K562 (cell line): ENCODE data around the gene TCFL5. TPM values are rescaled to one million over a fixed set of nuclear protein-coding genes. Genes with fewer than 3 reads are reported as not detected.

Experiments used
- ATAC-seq: fragments of 200-7000 bp; cut with Tn5 transposase; 3 replicates; pipeline ENCODE4 v1.9.1; 2020; ENCODE audit warnings: moderate library complexity
- BruUV-seq: library from RNA; stranded (reverse); fragments of 400-500 nt; replicated peaks from 2 replicates; lab custom pipeline; 2021; lab: Mats Ljungman, UMichigan
- CTCF ChIA-PET: fragments of 300-600 bp; formaldehyde crosslinking; extraction: SDS; loops from one replicate; lab custom pipeline; 2021; ENCODE audit warnings: low intra/inter-chr PET ratio; lab: Yijun Ruan, JAX
- POLR2A ChIA-PET: fragments of 300-600, 350-650 bp; sonication (Branson Sonifier 250); formaldehyde crosslinking; extraction: SDS; loops from one replicate; lab custom pipeline; 2021; ENCODE audit warnings: antibody characterized with exemption, inconsistent platforms; lab: Yijun Ruan, JAX
- DNase-seq, 4 experiments: peaks; one replicate each; pipeline versions ENCODE4 v3.0.0 to v3.0.0-alpha.2; 2011 to 2018; ENCODE audit warnings: low spot score in 3 of 4, mixed read lengths in 3 of 4; ENCODE audit errors: extremely low read depth in 1 of 4
- FAIRE-seq: peaks from 2 replicates; lab custom pipeline; 2011; peaks lifted over from hg19 to GRCh38; lab: Jason Lieb, UNC
- H2AFZ ChIP-seq: 2 replicates; pipeline ENCODE4 v1.6.0; 2011; ENCODE audit warnings: low read depth, low read length, control low read depth, inconsistent platforms
- H3K27ac ChIP-seq: fragments of 200-600 bp; 3 replicates; pipeline ENCODE4 v1.8.0; 2011; ENCODE audit warnings: low read depth, mild to moderate bottlenecking, control low read depth, inconsistent platforms, low read length, moderate library complexity, mixed read lengths; ENCODE audit errors: extremely low read depth
- H3K27me3 ChIP-seq, 2 experiments: fragments of 300-600 bp in 1 of 2; 2 replicates in 1 of 2; 3 replicates in 1 of 2; pipeline versions ENCODE4 v1.6.0 to v1.8.0; 2011; ENCODE audit warnings: inconsistent platforms in 2 of 2, low read length in 2 of 2, mild to moderate bottlenecking in 1 of 2, mixed read lengths in 1 of 2, moderate library complexity in 1 of 2; ENCODE audit not compliant: control insufficient read depth in 2 of 2, insufficient read depth in 2 of 2
- H3K36me3 ChIP-seq: fragments of 300-600 bp; 3 replicates; pipeline ENCODE4 v1.8.0; 2011; ENCODE audit warnings: mild to moderate bottlenecking, low read length, inconsistent platforms; ENCODE audit not compliant: control insufficient read depth, insufficient read depth
- H3K4me1 ChIP-seq, 2 experiments: fragments of 200-600 bp in 1 of 2; replicated peaks in 1 of 2; 2 replicates in 1 of 2; 3 replicates in 1 of 2; pipeline versions ENCODE4 v1.5.1 to v1.8.0; 2011; ENCODE audit warnings: inconsistent platforms in 2 of 2, low read length in 2 of 2, mild to moderate bottlenecking in 1 of 2, mixed read lengths in 1 of 2, moderate library complexity in 1 of 2; ENCODE audit not compliant: control insufficient read depth in 2 of 2, insufficient read depth in 2 of 2
- H3K4me2 ChIP-seq: 2 replicates; pipeline ENCODE4 v1.6.1; 2011; ENCODE audit warnings: low read length, control low read depth, inconsistent platforms, mixed read lengths; ENCODE audit not compliant: insufficient read depth
- H3K4me3 ChIP-seq: fragments of 200-600 bp; sonication (generic), shearing (Covaris generic); 2 replicates; pipeline ENCODE4 v1.5.1; 2016; ENCODE audit warnings: control low read depth, inconsistent platforms
- H3K79me2 ChIP-seq: fragments of 200-600 bp; 3 replicates; pipeline ENCODE4 v1.8.0; 2011; ENCODE audit warnings: low read length, inconsistent platforms; ENCODE audit not compliant: control insufficient read depth, insufficient read depth
- H3K9ac ChIP-seq, 2 experiments: 2 replicates each; pipeline versions ENCODE4 v1.6.0 to v1.6.1; 2011; ENCODE audit warnings: low read depth in 2 of 2, low read length in 2 of 2, control low read depth in 1 of 2, inconsistent platforms in 1 of 2, mild to moderate bottlenecking in 1 of 2, mixed read lengths in 1 of 2; ENCODE audit not compliant: insufficient read depth in 1 of 2
- H3K9me1 ChIP-seq: one replicate; pipeline ENCODE4 v1.6.0; 2011; ENCODE audit warnings: inconsistent platforms, mild to moderate bottlenecking, low read length, moderate library complexity; ENCODE audit not compliant: control insufficient read depth, insufficient read depth
- H3K9me3 ChIP-seq: replicated peaks from 2 replicates; pipeline ENCODE4 v1.5.1; 2011; ENCODE audit warnings: low read depth, low read length, inconsistent platforms; ENCODE audit not compliant: control insufficient read depth, insufficient read depth
- H4K20me1 ChIP-seq: replicated peaks from 2 replicates; pipeline ENCODE4 v1.6.1; 2011; ENCODE audit warnings: low read length, inconsistent platforms, mixed read lengths; ENCODE audit not compliant: control insufficient read depth, insufficient read depth
- ASH1L ChIP-seq: fragments of 450-650 bp; IDR thresholded peaks from 2 replicates; pipeline ENCODE4 v1.6.1; 2018; ENCODE audit warnings: borderline replicate concordance, mild to moderate bottlenecking, low read depth; ENCODE audit not compliant: partially characterized antibody
- BRF2 ChIP-seq: IDR thresholded peaks from 3 replicates; pipeline ENCODE4 v1.6.1; 2011; ENCODE audit warnings: borderline replicate concordance, mild to moderate bottlenecking; ENCODE audit not compliant: insufficient read length, insufficient read depth
- CAMTA2 ChIP-seq: fragments of 250-450 bp; sonication (Bioruptor Pico); conservative IDR thresholded peaks from 2 replicates; pipeline ENCODE4 v1.5.1; 2022
- HNRNPL ChIP-seq: fragments of 200-400 bp; formaldehyde crosslinking; IDR thresholded peaks from 2 replicates; pipeline ENCODE4 v1.6.1; 2017; ENCODE audit warnings: low read depth, mild to moderate bottlenecking, low read length
- L3MBTL2 ChIP-seq: fragments of 450-650 bp; IDR thresholded peaks from 2 replicates; pipeline ENCODE4 v1.6.1; 2016; ENCODE audit warnings: mild to moderate bottlenecking, moderate library complexity
- MAFF ChIP-seq: IDR thresholded peaks from 2 replicates; pipeline ENCODE4 v1.6.1; 2012; ENCODE audit warnings: low read length, improper control_type of control experiment
- NCOR1 ChIP-seq: fragments of 450-650 bp; IDR thresholded peaks from 2 replicates; pipeline ENCODE4 v1.6.1; 2016; ENCODE audit warnings: mild to moderate bottlenecking, moderate library complexity
- SMAD4 ChIP-seq: fragments of 250-450 bp; sonication (Bioruptor Pico); conservative IDR thresholded peaks from 2 replicates; pipeline ENCODE4 v1.8.0; 2021; ENCODE audit warnings: inconsistent platforms, mild to moderate bottlenecking, moderate library complexity
- SRF ChIP-seq, 2 experiments: fragments of 250-450, 450-650 bp in 1 of 2; sonication (Bioruptor Pico) in 1 of 2; sonication (generic) in 1 of 2; formaldehyde crosslinking; IDR thresholded peaks; 2 replicates each; pipeline versions ENCODE4 v1.5.0 to v1.5.1; 2020 to 2022; ENCODE audit warnings: mild to moderate bottlenecking in 1 of 2, missing genetic modification reagents in 1 of 2
- TCFL5 ChIP-seq: fragments of 250-450 bp; sonication (Bioruptor Pico); conservative IDR thresholded peaks from 2 replicates; pipeline ENCODE4 v1.6.1; 2021; ENCODE audit warnings: mild to moderate bottlenecking, moderate library complexity, matching md5 sums
- U2AF1 ChIP-seq: fragments of 200-400 bp; formaldehyde crosslinking; optimal IDR thresholded peaks from 2 replicates; pipeline ENCODE3; 2017; ENCODE audit warnings: mild to moderate bottlenecking, low read depth, low read length, moderate library complexity
- ZEB2 ChIP-seq: fragments of 450-650 bp; IDR thresholded peaks from 2 replicates; pipeline ENCODE4 v1.6.1; 2016
- ZFX ChIP-seq: sonication (generic); formaldehyde crosslinking; IDR thresholded peaks from 2 replicates; pipeline ENCODE4 v1.8.0; 2022; ENCODE audit warnings: mild to moderate bottlenecking, missing genetic modification reagents, moderate library complexity
- ZNF134 ChIP-seq: fragments of 250-450 bp; sonication (Bioruptor Pico); conservative IDR thresholded peaks from 2 replicates; pipeline ENCODE4 v1.4.0; 2020
- ZNF41 ChIP-seq: fragments of 250-450 bp; sonication (Bioruptor Pico); conservative IDR thresholded peaks from 2 replicates; pipeline ENCODE4 v1.4.0; 2020; ENCODE audit warnings: mild to moderate bottlenecking
- ZSCAN29 ChIP-seq: fragments of 450-650 bp; IDR thresholded peaks from 2 replicates; pipeline ENCODE4 v1.6.1; 2017
- WGBS: fragments of 100-300 bp; shearing (Covaris generic); methylation state at CpG from one replicate; pipeline ENCODE4 v1.1.6; 2016; ENCODE audit warnings: low coverage, mixed read lengths; ENCODE audit not compliant: insufficient coverage; ENCODE audit errors: missing lambda C conversion rate; 5-methylcytosine and 5-hydroxymethylcytosine counted together
- in situ Hi-C: fragments of 300-500 bp; cut with MboI; formaldehyde crosslinking; loops from 4 replicates; pipeline ENCODE4 v1.15.0; 2018; ENCODE audit warnings: inconsistent platforms, mixed read lengths
- intact Hi-C: fragments of 100-400 bp; cut with micrococcal nuclease; formaldehyde crosslinking; loops from 2 replicates; pipeline ENCODE4 v1.14.2; 2022
- polyA plus RNA-seq, 8 experiments: library from polyadenylated mRNA; depleted of rRNA in 4 of 8; stranded (reverse) in 5 of 8; unstranded in 3 of 8; fragments of >200 nt; fragmentation: Nextera tagmentation in 2 of 8; fragmentation: Illumina TruSeq in 1 of 8; extraction: Ambion mirVana in 2 of 8; extraction: Trizol in 1 of 8; gene quantifications; 2 replicates each; pipeline versions ENCODE4 v1.2.1 to v1.2.3, GENCODE V29; 2011 to 2014; ENCODE audit warnings: inconsistent platforms in 1 of 8, missing spikeins in 1 of 8
- total RNA-seq, 7 experiments: library from RNA; depleted of rRNA in 6 of 7; stranded (reverse); fragments of >200 nt in 6 of 7; fragmentation: Illumina TruSeq in 2 of 7; extraction: Trizol in 2 of 7; gene quantifications; 2 replicates each; pipeline versions ENCODE4 v1.2.1 to v1.2.3, GENCODE V29; 2011 to 2021; ENCODE audit warnings: low replicate concordance in 1 of 7

TCFL5 gene
- total and polyA plus RNA-seq, 9 of the 15 experiments (the other 6 are each of a cell fraction or from before 2014, with no cell fraction given), result 1.00 to 12.6 (median 9.1) TPM

- peak; percentile 88 for FAIRE-seq
- POLR2A ChIA-PET, result interaction anchor here (0.6 to 2.2 kb wide), 2 partner anchors 43 to 268 kb away, joined by 3 to 8 read pairs; no protein-coding TSS in a partner anchor
- peak; percentile 89 for ATAC-seq
- peak; percentile 58 to 65 (median 62) for DNase-seq
- Histone ChIP-seq H3K9ac (peak overlapping the region in 1 of 2 experiments; percentile 54; a peak in 2 of 4 replicates), H2AFZ (peak overlapping the region; percentile 87), H3K36me3 (no peaks in the 10 kb centered on the region), H3K79me2 (no peaks in the 10 kb centered on the region), H3K9me1 (no peaks in the 10 kb centered on the region), H3K4me2 (peak overlapping the region; percentile 45), H3K4me1 (peaks cover 8 to 75% of the 10 kb centered on the region in 2 experiments; a peak in 4 of 5 replicates), H3K9me3 (no peaks in the 10 kb centered on the region), H4K20me1 (no peaks in the 10 kb centered on the region), H3K27ac (no peak overlapping the region; the same call in 2 of the 3 replicates), H3K4me3 (no peak overlapping the region), H3K27me3 (peaks cover 0 to 9% of the 10 kb centered on the region in 2 experiments; a peak in 2 of 5 replicates)
- intact Hi-C loops, result no loop called here
- CTCF ChIA-PET, result no interaction called here
- no TSS peak for BruUV-seq
- 22% methylated on average over 16 of the region's 22 CpGs for WGBS
- in situ Hi-C loops, result no loop called here
- no peak for TF ChIP-seq SRF (CRISPR knock-in tag; IDR thresholded peaks at IDR 0.05)
- TF ChIP-seq NCOR1, result no peak
- peak; percentile 62; the same call in 1 of the 2 replicates for TF ChIP-seq ZFX (CRISPR knock-in tag)
- TF ChIP-seq ASH1L, result no peak
- TF ChIP-seq ZNF41 (CRISPR knock-in tag), result no peak
- TF ChIP-seq MAFF, result no peak
- no peak for TF ChIP-seq ZEB2
- no peak for TF ChIP-seq U2AF1
- no peak for TF ChIP-seq ZSCAN29
- TF ChIP-seq TCFL5 (CRISPR knock-in tag), result no peak
- TF ChIP-seq HNRNPL, result no peak
- TF ChIP-seq L3MBTL2, result peak; percentile 69
- TF ChIP-seq SMAD4 (CRISPR knock-in tag), result no peak
- TF ChIP-seq CAMTA2 (CRISPR knock-in tag), result no peak
- TF ChIP-seq BRF2, result no peak
- TF ChIP-seq ZNF134 (CRISPR knock-in tag), result no peak
Measured at GRCh38 chr20:62832212-62832922, 29.3 kb downstream of the TCFL5 start.
